Uterus (tissue), 2 donors: ENCODE data around the gene EHMT1.

Source experiments
- CTCF ChIP-seq, 4 experiments: fragments of 200-600 bp in 2 of 4; fragments of 450-650 bp in 2 of 4; sonication (generic) in 2 of 4; IDR thresholded peaks; one replicate each; pipeline ENCODE4 v1.5.1; 2016 to 2019; ENCODE audit warnings: antibody characterized with exemption in 4 of 4, mild to moderate bottlenecking in 2 of 4, moderate library complexity in 1 of 4
- POLR2A ChIP-seq, 2 donors: fragments of 450-650 bp; IDR thresholded peaks; one replicate each; pipeline ENCODE4 v1.6.1; 2016; ENCODE audit warnings: antibody characterized with exemption in 2 of 2, mild to moderate bottlenecking in 1 of 2, moderate library complexity in 1 of 2

GRCh38 chr9:137813167-137813566, 194.4 kb downstream of the EHMT1 start:
- no peak for TF ChIP-seq CTCF (IDR thresholded peaks at IDR 0.05)
- no peak for TF ChIP-seq POLR2A (IDR thresholded peaks at IDR 0.05)
